HepG2 (cell line): ENCODE data around the gene SPTBN4. TPM values are rescaled to one million over a fixed set of nuclear protein-coding genes. Genes with fewer than 3 reads are reported as not detected.

Experiments
- ARID4A ChIP-seq: sonication (generic); formaldehyde crosslinking; IDR thresholded peaks from 2 replicates; pipeline ENCODE4 v1.5.0; 2020; ENCODE audit warnings: mild to moderate bottlenecking, missing genetic modification reagents, borderline replicate concordance
- HHEX ChIP-seq: IDR thresholded peaks from 2 replicates; pipeline ENCODE4 v1.6.1; 2016; ENCODE audit warnings: control low read depth
- ZBTB43 ChIP-seq: sonication (generic); formaldehyde crosslinking; conservative IDR thresholded peaks from 2 replicates; pipeline ENCODE4 v1.4.0; 2020; ENCODE audit warnings: missing genetic modification reagents
- ZMYM2 ChIP-seq: sonication (generic); formaldehyde crosslinking; IDR thresholded peaks from 2 replicates; pipeline ENCODE4 v1.8.0; 2022; ENCODE audit warnings: mild to moderate bottlenecking, missing genetic modification reagents
- ZNF10 ChIP-seq: sonication (generic); formaldehyde crosslinking; IDR thresholded peaks from 2 replicates; pipeline ENCODE4 v1.4.0; 2020; ENCODE audit warnings: mild to moderate bottlenecking, low read depth, missing genetic modification reagents, borderline replicate concordance
- ZNF124 ChIP-seq: sonication (generic); formaldehyde crosslinking; IDR thresholded peaks from 2 replicates; pipeline ENCODE4 v1.4.0; 2020; ENCODE audit warnings: missing genetic modification reagents
- ZNF256 ChIP-seq: sonication (generic); formaldehyde crosslinking; conservative IDR thresholded peaks from 2 replicates; pipeline ENCODE4 v1.4.0; 2020; ENCODE audit warnings: missing genetic modification reagents
- ZNF317 ChIP-seq: sonication (generic); formaldehyde crosslinking; IDR thresholded peaks from 2 replicates; pipeline ENCODE4 v1.5.0; 2020; ENCODE audit warnings: mild to moderate bottlenecking, missing genetic modification reagents
- ZNF331 ChIP-seq: sonication (generic); formaldehyde crosslinking; IDR thresholded peaks from 2 replicates; pipeline ENCODE4 v1.4.0; 2020; ENCODE audit warnings: missing genetic modification reagents
- ZSCAN30 ChIP-seq: sonication (generic); formaldehyde crosslinking; IDR thresholded peaks from 2 replicates; pipeline ENCODE4 v1.5.0; 2020; ENCODE audit warnings: mild to moderate bottlenecking, missing genetic modification reagents
- polyA plus RNA-seq, 8 experiments: library from polyadenylated mRNA; depleted of rRNA in 3 of 8; stranded (reverse) in 7 of 8; unstranded in 1 of 8; fragments of >200 nt; fragmentation: Illumina TruSeq in 4 of 8; extraction: Trizol in 4 of 8; gene quantifications; 2 replicates each; pipeline versions ENCODE4 v1.2.1 to v1.2.3, GENCODE V29; 2011 to 2016; ENCODE audit warnings: low read depth in 4 of 8, missing spikeins in 1 of 8, mixed read lengths in 1 of 8; ENCODE audit not compliant: insufficient read depth in 1 of 8
- total RNA-seq, 5 experiments: library from RNA; depleted of rRNA; stranded (reverse); fragments of >200 nt; fragmentation: Illumina TruSeq; extraction: Trizol; gene quantifications; 2 replicates each; pipeline ENCODE4 v1.2.3, GENCODE V29; 2016; ENCODE audit warnings: low read depth in 1 of 5
- TF ChIP-seq, protein P1 (sequence below): sonication (generic); formaldehyde crosslinking; IDR thresholded peaks from one replicate; pipeline ENCODE4 v1.5.1; 2020; ENCODE audit warnings: mild to moderate bottlenecking, missing genetic modification reagents; ENCODE audit errors: not compliant biosample characterization
- TF ChIP-seq, protein P2 (sequence below): sonication (generic); formaldehyde crosslinking; IDR thresholded peaks from 2 replicates; pipeline ENCODE4 v1.8.0; 2022; ENCODE audit warnings: missing genetic modification reagents, mild to moderate bottlenecking, moderate library complexity, borderline replicate concordance

The SPTBN4 gene
- total and polyA plus RNA-seq, 2 of the 13 experiments (the other 11 are each of a cell fraction or from before 2014, with no cell fraction given), result 0.11 TPM

GRCh38 chr19:40443131-40443999 is 23.4 kb upstream of the SPTBN4 start (continued):
- TF ChIP-seq, protein P1, sequence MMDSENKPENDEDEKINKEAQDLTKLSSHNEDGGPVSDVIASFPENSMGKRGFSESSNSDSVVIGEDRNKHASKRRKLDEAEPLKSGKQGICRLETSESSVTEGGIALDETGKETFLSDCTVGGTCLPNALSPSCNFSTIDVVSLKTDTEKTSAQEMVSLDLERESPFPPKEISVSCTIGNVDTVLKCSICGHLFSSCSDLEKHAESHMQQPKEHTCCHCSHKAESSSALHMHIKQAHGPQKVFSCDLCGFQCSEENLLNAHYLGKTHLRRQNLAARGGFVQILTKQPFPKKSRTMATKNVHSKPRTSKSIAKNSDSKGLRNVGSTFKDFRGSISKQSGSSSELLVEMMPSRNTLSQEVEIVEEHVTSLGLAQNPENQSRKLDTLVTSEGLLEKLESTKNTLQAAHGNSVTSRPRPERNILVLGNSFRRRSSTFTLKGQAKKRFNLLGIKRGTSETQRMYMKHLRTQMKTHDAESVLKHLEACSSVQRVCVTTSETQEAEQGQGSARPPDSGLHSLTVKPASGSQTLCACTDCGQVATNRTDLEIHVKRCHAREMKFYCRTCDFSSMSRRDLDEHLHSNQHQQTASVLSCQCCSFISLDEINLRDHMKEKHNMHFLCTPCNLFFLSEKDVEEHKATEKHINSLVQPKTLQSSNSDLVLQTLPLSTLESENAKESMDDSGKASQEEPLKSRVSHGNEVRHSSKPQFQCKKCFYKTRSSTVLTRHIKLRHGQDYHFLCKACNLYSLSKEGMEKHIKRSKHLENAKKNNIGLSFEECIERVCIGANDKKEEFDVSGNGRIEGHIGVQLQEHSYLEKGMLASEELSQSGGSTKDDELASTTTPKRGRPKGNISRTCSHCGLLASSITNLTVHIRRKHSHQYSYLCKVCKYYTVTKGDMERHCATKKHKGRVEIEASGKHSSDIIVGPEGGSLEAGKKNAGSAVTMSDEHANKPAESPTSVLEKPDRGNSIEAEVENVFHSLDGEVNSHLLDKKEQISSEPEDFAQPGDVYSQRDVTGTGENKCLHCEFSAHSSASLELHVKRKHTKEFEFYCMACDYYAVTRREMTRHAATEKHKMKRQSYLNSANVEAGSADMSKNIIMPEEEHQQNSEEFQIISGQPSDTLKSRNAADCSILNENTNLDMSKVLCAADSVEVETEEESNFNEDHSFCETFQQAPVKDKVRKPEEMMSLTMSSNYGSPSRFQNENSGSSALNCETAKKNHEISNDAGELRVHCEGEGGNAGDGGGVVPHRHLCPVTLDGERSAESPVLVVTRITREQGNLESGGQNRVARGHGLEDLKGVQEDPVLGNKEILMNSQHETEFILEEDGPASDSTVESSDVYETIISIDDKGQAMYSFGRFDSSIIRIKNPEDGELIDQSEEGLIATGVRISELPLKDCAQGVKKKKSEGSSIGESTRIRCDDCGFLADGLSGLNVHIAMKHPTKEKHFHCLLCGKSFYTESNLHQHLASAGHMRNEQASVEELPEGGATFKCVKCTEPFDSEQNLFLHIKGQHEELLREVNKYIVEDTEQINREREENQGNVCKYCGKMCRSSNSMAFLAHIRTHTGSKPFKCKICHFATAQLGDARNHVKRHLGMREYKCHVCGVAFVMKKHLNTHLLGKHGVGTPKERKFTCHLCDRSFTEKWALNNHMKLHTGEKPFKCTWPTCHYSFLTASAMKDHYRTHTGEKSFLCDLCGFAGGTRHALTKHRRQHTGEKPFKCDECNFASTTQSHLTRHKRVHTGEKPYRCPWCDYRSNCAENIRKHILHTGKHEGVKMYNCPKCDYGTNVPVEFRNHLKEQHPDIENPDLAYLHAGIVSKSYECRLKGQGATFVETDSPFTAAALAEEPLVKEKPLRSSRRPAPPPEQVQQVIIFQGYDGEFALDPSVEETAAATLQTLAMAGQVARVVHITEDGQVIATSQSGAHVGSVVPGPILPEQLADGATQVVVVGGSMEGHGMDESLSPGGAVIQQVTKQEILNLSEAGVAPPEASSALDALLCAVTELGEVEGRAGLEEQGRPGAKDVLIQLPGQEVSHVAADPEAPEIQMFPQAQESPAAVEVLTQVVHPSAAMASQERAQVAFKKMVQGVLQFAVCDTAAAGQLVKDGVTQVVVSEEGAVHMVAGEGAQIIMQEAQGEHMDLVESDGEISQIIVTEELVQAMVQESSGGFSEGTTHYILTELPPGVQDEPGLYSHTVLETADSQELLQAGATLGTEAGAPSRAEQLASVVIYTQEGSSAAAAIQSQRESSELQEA (CRISPR knock-in tag), result no peak
- TF ChIP-seq ZNF256 (CRISPR knock-in tag), result no peak
- no peak for TF ChIP-seq ZBTB43 (CRISPR knock-in tag)
- no peak for TF ChIP-seq HHEX (CRISPR knock-in tag)
- TF ChIP-seq ZMYM2 (CRISPR knock-in tag), result no peak
- peak; percentile 66; the same call in 1 of the 2 replicates for TF ChIP-seq ARID4A
- no peak for TF ChIP-seq ZNF317
- TF ChIP-seq ZNF124, result no peak
- TF ChIP-seq ZNF10 (CRISPR knock-in tag), result no peak
- TF ChIP-seq ZSCAN30, result no peak
- TF ChIP-seq, protein P2, sequence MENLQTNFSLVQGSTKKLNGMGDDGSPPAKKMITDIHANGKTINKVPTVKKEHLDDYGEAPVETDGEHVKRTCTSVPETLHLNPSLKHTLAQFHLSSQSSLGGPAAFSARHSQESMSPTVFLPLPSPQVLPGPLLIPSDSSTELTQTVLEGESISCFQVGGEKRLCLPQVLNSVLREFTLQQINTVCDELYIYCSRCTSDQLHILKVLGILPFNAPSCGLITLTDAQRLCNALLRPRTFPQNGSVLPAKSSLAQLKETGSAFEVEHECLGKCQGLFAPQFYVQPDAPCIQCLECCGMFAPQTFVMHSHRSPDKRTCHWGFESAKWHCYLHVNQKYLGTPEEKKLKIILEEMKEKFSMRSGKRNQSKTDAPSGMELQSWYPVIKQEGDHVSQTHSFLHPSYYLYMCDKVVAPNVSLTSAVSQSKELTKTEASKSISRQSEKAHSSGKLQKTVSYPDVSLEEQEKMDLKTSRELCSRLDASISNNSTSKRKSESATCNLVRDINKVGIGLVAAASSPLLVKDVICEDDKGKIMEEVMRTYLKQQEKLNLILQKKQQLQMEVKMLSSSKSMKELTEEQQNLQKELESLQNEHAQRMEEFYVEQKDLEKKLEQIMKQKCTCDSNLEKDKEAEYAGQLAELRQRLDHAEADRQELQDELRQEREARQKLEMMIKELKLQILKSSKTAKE, result no peak
- peak; percentile 36; the same call in 1 of the 2 replicates for TF ChIP-seq ZNF331 (CRISPR knock-in tag)
